ENCODE data around the gene PREX1. TPM values are rescaled to one million over a fixed set of nuclear protein-coding genes. Genes with fewer than 3 reads are reported as not detected.

Gene PREX1
- total RNA-seq, 4 donors from 2014 or later: 9.9 to 150 (median 18.4) TPM

DNA sequence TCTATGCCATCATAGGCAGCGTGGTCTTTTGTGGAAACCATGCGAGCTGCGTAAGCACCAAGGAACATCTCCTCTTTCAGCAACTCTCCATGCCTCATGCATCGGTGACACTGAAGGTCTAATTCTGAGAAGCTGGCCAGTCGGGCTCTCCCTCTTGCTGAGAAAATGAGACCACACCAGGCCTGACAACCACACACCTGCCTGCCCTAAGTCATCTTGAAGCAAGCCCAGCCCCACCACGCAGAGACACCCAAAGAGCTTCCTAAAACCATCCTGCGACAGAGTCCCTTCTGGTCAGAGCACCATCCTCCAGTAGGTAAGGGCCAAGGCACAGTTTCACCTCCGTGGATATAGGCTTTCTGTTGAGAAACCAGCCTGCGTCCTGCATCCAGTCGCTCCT is 26.6 kb downstream of the PREX1 start:
- Histone ChIP-seq H3K4me3 (no peak overlapping the region), H3K36me3 (no peaks in the 10 kb centered on the region), H3K4me1 (peaks cover 0 to 14% (median 9%) of the 10 kb centered on the region in 4 donors), H3K27me3 (no peaks in the 10 kb centered on the region), H3K9me3 (no peaks in the 10 kb centered on the region), H3K27ac (no peak overlapping the region)
- TF ChIP-seq POLR2A (IDR thresholded peaks at IDR 0.05) (no peak), CTCF (IDR thresholded peaks at IDR 0.05) (no peak)
- no peak for DNase-seq

DNA sequence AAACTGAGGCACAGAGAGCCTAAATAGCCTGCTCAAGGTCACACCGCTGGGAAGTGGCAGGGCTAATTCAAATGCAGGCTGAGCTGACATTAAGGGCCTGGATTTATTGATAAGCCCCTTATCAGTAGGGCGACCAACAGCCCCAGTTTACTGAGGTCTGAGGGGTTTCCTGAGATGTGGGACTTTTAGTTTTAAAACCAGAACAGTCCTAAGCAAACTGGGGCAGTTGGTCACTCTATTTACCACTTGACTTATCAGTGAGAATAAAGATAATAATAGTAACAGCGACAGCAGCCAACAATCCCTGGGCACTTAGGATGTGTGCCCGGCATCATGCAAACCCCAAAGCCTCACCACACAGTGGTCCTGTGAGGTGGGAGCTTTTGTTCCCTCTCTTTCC is 27.6 kb downstream of the PREX1 start:
- Histone ChIP-seq H3K4me1 (peaks cover 0 to 14% (median 9%) of the 10 kb centered on the region in 4 donors), H3K9me3 (no peaks in the 10 kb centered on the region), H3K4me3 (no peak overlapping the region), H3K27ac (no peak overlapping the region), H3K27me3 (no peaks in the 10 kb centered on the region), H3K36me3 (no peaks in the 10 kb centered on the region)
- DNase-seq: peak in 1 of 3 donors; percentile 4
- TF ChIP-seq POLR2A (IDR thresholded peaks at IDR 0.05) (no peak), CTCF (IDR thresholded peaks at IDR 0.05) (no peak)

- no peak for TF ChIP-seq POLR2A (IDR thresholded peaks at IDR 0.05)
- TF ChIP-seq CTCF (IDR thresholded peaks at IDR 0.05): no peak
- Histone ChIP-seq H3K36me3 (no peaks in the 10 kb centered on the region), H3K27me3 (no peaks in the 10 kb centered on the region), H3K4me1 (peaks cover 0 to 14% (median 9%) of the 10 kb centered on the region in 4 donors), H3K4me3 (no peak overlapping the region), H3K27ac (no peak overlapping the region), H3K9me3 (no peaks in the 10 kb centered on the region)
- DNase-seq: peak in 1 of 3 donors; percentile 24
These were observed 28.3 kb downstream of the PREX1 start for GRCh38 chr20:48799328-48800105.

GRCh38 chr20:48797850-48798747 is 29.7 kb downstream of the PREX1 start:
- DNase-seq: peak in 1 of 3 donors; percentile 28
- Histone ChIP-seq H3K4me1 (peaks cover 0 to 13% (median 7%) of the 10 kb centered on the region in 4 donors), H3K27me3 (no peaks in the 10 kb centered on the region), H3K4me3 (no peak overlapping the region), H3K9me3 (no peaks in the 10 kb centered on the region), H3K36me3 (no peaks in the 10 kb centered on the region), H3K27ac (peak overlapping the region in 1 of 4 donors; percentile 19)
- no peak for TF ChIP-seq POLR2A (IDR thresholded peaks at IDR 0.05)

GRCh38 chr20:48797275-48797825 is 30.4 kb downstream of the PREX1 start:
- H3K27me3 ChIP-seq: no peaks in the 10 kb centered on the region
- H3K9me3 ChIP-seq: no peaks in the 10 kb centered on the region
- H3K36me3 ChIP-seq: no peaks in the 10 kb centered on the region
- no peak overlapping the region for H3K4me3 ChIP-seq
- H3K4me1 ChIP-seq: peaks cover 0 to 13% (median 7%) of the 10 kb centered on the region in 4 donors
- peak in 2 of 3 donors; percentile 44 to 61 for DNase-seq
- peak overlapping the region in 1 of 4 donors; percentile 44 for H3K27ac ChIP-seq
- no peak for TF ChIP-seq CTCF (IDR thresholded peaks at IDR 0.05)
- no peak for TF ChIP-seq POLR2A (IDR thresholded peaks at IDR 0.05)
